Stimulated activated CD8-positive, alpha-beta memory T cell treated with anti-CD3 and anti-CD28 coated beads, Interleukin-2, amount 100 ng/mL, for 48 hours (primary cell): Measurements from ENCODE around the gene DIRAS3.
"Not testable (repeated sequence)": the region's sequence is repeated elsewhere in the genome, so short reads cannot be mapped to it uniquely, and the experiment has no call there.

Source experiments
- DNase-seq, 2 donors: peaks; one replicate each; pipeline ENCODE4 v3.0.0-alpha.2; 2020; ENCODE audit warnings: low read depth in 2 of 2

DIRAS3 gene

GRCh38 chr1:68024635-68025338, 25.6 kb downstream of the DIRAS3 start:
- DNase-seq: no peak

DNA sequence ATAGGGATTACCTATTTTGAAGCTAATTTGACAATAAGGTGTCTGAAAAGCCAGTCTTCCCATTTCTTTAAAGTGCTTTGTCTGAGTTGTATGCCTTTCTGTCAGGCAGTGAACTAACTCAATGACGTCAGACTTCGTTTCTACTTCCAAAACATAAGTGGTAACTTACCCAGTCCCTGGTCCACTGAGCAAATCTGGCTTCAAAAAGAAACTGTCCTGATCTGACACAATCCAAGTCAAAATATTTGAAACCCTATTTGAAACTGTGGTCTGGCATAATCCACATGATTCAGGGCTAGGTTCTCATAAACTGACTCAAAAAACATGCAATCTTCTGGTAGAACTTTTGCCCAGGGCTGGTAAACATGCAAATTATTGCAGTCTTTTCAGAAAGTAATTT, 34.0 kb downstream of the DIRAS3 start:
- DNase-seq: no peak

DNA sequence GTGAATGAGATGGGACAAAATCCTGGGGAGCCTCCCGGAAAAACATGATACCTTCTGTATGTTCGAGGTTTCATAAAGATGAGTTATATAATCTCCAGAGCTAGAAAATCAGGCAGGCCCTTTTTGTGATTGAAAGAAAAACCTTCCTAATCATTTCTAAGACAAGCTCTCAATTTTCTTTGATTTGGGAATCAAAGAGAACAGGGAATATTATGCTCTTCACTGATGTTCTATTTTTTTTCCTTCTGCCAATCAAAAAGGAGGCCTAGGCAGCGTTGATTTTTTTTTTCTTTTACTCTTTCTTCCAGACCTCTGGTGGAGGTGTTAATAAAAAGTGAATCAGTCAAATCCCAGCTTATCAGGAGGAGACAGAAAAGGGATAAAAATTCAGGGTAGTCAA, 34.5 kb downstream of the DIRAS3 start:
- no peak for DNase-seq

- no peak for DNase-seq
These were observed 35.1 kb downstream of the DIRAS3 start for GRCh38 chr1:68015369-68015768.

DNA sequence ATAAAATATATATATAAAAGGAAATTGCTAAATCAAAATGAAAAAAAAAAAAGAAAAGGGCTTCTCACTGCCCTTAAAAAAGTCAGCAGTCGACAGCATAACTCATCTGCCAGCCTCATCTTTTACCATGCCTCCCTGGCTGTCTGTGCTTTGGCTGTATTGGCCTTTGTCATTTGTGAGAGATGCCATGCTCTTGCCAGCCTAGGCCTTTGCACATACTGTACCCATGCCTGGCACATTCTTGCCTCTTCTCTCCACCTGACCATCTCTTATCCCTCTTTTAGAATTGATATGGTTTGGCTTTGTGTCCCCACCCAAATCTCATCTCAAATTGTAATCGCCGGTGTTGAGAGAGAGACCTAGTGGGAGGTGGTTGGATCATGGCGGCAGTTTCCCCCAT, 37.1 kb downstream of the DIRAS3 start:
- DNase-seq: no peak

GRCh38 chr1:68011657-68012375, 38.6 kb downstream of the DIRAS3 start:
- DNase-seq: no peak

DNA sequence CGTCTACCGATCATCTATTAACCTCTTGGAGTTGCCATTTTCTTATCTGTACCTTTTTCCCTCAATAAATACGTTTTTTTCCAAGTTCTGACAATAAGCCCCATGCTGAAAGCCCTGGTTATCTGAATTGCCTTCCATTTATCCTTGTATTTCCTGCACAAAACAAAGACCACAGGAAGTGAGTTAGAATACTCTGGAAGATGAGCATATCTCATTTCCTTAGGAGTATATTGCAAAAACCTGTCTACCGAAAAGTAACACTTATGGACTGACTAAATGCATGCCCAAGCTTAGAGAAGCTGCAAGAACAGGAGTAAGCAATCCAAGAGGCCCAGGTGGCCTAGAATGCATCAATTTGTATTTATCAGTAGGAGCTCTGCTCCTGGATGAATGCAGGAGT, 39.9 kb downstream of the DIRAS3 start:
- no peak for DNase-seq

GRCh38 chr1:68010090-68010489, 40.3 kb downstream of the DIRAS3 start:
- no peak for DNase-seq

DNA sequence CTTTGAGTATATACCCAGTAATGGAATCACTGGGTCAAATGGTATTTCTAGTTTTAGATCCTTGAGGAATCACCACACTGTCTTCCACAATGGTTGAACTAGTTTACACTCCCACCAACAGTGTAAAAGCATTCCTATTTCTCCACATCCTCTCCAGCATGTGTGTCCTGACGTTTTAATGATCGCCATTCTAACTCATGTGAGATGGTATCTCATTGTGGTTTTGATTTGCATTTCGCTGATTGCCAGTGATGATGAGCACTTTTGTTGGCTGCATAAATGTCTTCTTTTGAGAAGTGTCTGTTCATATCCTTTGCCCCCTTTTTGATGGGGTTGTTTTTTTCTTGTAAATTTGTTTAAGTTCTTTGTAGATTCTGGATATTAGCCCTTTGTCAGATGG, 46.8 kb downstream of the DIRAS3 start:
- not testable (repeated sequence) for DNase-seq

DNA sequence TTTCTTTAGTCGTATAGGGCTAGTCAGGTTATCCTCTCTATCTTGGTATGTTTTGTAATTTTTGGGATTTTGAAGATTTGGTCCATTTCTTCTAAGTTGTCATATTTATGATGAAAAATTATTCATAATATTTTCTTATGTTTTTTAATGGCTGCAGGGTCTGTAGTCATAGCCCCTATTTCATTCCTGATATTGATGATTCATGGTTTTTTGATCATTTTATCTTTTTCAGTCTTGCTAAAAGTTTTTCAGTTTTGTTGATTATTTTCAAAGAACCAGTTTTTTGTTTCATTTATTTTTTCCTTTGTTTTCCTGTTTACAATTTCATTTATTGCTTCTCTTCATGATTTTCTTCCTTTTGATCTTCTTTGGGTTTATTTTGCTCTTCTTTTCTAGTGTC, 50.2 kb downstream of the DIRAS3 start:
- DNase-seq: no peak

DNA sequence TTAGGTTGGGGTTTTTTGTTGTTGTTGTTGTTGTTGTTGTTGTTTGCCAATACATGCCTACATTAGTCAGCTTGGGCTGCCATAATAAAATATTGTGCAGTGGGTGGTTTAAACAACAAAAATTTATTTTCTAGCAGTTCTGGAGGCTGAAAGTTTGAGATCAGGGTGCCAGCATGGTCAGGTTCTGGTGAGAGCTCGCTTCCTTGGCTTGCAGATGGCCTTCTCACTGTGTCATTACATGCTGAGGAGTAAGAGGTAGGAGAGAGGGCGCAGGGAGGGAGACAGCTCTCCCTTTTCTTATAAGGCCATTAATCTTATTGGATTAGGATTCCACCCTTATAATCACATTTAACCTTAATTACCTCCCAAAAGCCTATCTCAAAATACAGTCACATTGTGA, 52.7 kb downstream of the DIRAS3 start:
- no peak for DNase-seq
